ENCODE measurements around the gene RAB41.
"Not testable (repeated sequence)": the region's sequence is repeated elsewhere in the genome, so short reads cannot be mapped to it uniquely, and the experiment has no call there.

The RAB41 gene

DNA sequence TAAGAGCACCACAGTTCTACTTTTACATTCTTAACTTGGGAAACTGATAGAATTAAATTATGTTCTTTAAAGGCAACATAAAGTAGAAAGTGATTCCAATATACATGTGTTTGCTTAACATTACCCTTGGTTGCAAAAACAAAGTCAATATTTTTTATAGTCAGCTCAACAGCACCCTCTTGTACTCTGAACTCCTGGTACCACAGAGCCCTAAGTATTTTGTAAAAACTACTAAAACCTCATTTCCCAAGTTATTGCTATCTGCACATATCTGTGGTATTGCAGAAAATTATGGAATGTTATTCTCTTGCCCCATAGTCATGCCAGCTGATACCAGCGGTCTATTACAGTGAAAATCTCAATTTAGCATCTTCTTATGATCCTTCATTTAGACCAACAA is 10.8 kb downstream of the RAB41 start:
- no peak overlapping the region for H3K27ac ChIP-seq
- TF ChIP-seq, protein P1, sequence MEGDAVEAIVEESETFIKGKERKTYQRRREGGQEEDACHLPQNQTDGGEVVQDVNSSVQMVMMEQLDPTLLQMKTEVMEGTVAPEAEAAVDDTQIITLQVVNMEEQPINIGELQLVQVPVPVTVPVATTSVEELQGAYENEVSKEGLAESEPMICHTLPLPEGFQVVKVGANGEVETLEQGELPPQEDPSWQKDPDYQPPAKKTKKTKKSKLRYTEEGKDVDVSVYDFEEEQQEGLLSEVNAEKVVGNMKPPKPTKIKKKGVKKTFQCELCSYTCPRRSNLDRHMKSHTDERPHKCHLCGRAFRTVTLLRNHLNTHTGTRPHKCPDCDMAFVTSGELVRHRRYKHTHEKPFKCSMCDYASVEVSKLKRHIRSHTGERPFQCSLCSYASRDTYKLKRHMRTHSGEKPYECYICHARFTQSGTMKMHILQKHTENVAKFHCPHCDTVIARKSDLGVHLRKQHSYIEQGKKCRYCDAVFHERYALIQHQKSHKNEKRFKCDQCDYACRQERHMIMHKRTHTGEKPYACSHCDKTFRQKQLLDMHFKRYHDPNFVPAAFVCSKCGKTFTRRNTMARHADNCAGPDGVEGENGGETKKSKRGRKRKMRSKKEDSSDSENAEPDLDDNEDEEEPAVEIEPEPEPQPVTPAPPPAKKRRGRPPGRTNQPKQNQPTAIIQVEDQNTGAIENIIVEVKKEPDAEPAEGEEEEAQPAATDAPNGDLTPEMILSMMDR (conservative IDR thresholded peaks at IDR 0.05): no peak

DNA sequence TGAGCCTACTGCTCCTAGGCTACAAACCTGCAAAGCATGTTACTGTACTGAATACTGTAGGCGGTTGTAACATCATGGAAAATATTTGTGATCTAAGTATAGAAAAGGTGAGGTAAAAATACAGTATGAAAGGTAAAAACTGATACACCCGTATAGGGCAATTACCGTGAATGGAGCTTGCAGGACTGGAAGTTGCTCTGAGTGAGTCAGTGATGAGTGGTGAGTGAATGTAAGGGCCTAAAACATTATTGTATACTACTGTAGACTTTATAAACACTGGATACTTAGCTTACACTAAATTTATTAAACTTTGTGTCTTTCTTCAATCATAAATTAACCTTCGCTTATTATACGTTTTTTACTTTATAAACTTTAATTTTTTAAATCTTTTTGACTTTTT is 11.6 kb downstream of the RAB41 start:
- no peak overlapping the region for H3K27ac ChIP-seq

DNA sequence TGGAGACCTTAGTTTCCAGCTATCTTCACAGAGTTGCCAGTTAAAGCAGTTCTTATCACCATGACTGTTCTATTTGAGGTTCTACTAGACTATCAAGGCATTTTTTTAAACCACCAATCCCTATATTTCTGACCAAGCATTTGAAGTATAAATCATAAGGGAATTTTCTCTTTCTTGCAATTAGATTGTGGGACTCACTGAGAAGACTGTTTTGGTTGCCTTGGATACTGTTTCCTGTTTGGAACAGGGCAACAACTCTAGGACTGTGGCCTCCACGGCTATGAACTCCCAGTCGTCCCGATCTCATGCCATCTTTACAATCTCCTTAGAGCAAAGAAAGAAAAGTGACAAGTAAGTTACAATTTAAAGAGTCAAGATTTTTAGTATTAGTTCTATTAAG is 19.7 kb downstream of the RAB41 start:
- no peak overlapping the region for H3K27ac ChIP-seq
- TF ChIP-seq, protein P1 (conservative IDR thresholded peaks at IDR 0.05): no peak

More for the DNA sequence above, 11.6 kb downstream of the RAB41 start:
- TF ChIP-seq, protein P1 (conservative IDR thresholded peaks at IDR 0.05): no peak

DNA sequence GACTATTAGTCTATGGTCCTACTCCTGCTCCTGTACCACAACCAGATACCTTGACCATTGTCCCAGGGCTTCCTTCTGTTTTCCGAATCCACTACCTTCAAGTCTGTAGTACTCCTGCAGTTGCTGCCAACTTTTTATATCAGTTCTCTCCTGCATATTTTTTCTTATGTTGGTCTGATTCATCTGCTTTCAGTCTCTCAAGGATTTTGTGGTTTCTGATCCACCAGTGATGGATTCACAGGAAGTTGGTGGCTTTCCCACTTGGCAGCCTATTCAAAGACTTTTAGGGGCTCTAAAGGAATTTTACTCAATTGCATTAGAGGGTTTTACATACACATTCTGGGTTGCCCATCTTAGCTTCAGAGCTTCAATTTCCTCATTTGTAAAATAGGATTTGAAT is 31.5 kb downstream of the RAB41 start:
- no peak overlapping the region for H3K27ac ChIP-seq
- TF ChIP-seq, protein P1 (conservative IDR thresholded peaks at IDR 0.05): no peak

DNA sequence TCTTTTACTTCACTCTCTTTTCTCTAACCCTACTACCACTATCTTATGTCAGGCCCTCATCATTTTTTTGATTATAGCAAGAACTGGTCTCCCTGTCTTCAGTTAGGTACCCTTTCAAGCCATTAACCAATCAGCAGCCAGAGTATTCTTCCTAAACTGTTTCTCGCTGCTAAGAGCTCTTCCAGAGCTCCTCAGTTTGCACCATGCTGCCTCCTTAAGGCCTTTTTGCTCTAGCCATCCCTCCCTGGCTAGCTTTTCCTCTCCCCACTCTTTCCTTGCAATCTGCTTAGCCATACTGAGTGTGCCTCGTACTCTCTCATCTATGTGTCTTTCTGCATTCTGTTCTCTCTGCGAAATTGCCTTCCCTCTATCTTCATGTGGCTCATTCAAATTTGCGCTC is 40.8 kb downstream of the RAB41 start:
- TF ChIP-seq, protein P1 (conservative IDR thresholded peaks at IDR 0.05): no peak
- no peak overlapping the region for H3K27ac ChIP-seq

DNA sequence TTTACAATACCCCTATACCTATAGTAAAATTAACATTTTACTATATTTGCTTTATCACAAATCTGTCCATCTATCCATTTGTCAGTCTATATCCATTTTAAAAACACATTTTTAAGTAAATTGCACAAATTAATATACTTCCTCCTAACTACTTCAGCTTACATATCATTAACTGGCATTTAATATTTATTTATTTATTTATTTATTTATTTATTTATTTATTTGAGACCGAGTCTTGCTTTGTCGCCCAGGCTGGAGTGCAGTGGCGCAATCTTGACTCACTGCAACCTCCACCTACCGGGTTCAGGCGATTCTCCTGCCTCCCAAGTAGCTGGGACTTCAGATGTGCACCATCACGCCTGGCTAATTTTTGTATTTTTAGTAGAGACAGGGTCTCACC is 41.7 kb downstream of the RAB41 start:
- not testable (repeated sequence) for H3K27ac ChIP-seq

GRCh38 chrX:70324326-70324725 is 42.4 kb downstream of the RAB41 start:
- H3K27ac ChIP-seq: no peak overlapping the region
- TF ChIP-seq, protein P1 (conservative IDR thresholded peaks at IDR 0.05): no peak

- TF ChIP-seq, protein P1 (conservative IDR thresholded peaks at IDR 0.05): no peak
Observed at GRCh38 chrX:70331161-70331560, 49.2 kb downstream of the RAB41 start.

More at GRCh38 chrX:70331161-70331560, 49.2 kb downstream of the RAB41 start:
- no peak overlapping the region for H3K27ac ChIP-seq
